Measurements from ENCODE around the gene CENPX. TPM values are rescaled to one million over a fixed set of nuclear protein-coding genes. Genes with fewer than 3 reads are reported as not detected.

Gene CENPX
- polyA plus RNA-seq, 2 donors: 86.8 to 117 TPM

GRCh38 chr17:82028246-82028645 is 5.6 kb upstream of the CENPX start:
- no peak overlapping the region for H3K4me3 ChIP-seq (ENCODE audit: low read depth in 1 of 2, low read length in 2 of 2)
- H3K9me3 ChIP-seq (ENCODE audit: control insufficient read depth in 2 of 2, insufficient read depth in 1 of 2, low read depth in 1 of 2, low read length in 1 of 2): no peaks in the 10 kb centered on the region
- no peak overlapping the region for H3K27ac ChIP-seq (ENCODE audit: low read depth in 2 of 2, low read length in 1 of 2)
- peaks cover 0 to 17% of the 10 kb centered on the region in 2 donors for H3K36me3 ChIP-seq (ENCODE audit: control insufficient read depth in 2 of 2, insufficient read depth in 2 of 2, low read length in 1 of 2)
- peaks cover 7 to 23% of the 10 kb centered on the region in 2 donors for H3K4me1 ChIP-seq (ENCODE audit: control insufficient read depth in 2 of 2, insufficient read depth in 2 of 2, low read length in 1 of 2)
- 93% methylated on average over 13 of the region's 13 CpGs for WGBS, 2 donors
- H3K27me3 ChIP-seq (ENCODE audit: control insufficient read depth in 1 of 2, insufficient read depth in 2 of 2, low read length in 2 of 2): no peaks in the 10 kb centered on the region

- no peaks in the 10 kb centered on the region for H3K27me3 ChIP-seq (ENCODE audit: control insufficient read depth in 1 of 2, insufficient read depth in 2 of 2, low read length in 2 of 2)
- H3K9me3 ChIP-seq (ENCODE audit: control insufficient read depth in 2 of 2, insufficient read depth in 1 of 2, low read depth in 1 of 2, low read length in 1 of 2): no peaks in the 10 kb centered on the region
- no peak overlapping the region for H3K4me3 ChIP-seq (ENCODE audit: low read depth in 1 of 2, low read length in 2 of 2)
- H3K4me1 ChIP-seq (ENCODE audit: control insufficient read depth in 2 of 2, insufficient read depth in 2 of 2, low read length in 1 of 2): peaks cover 6 to 32% of the 10 kb centered on the region in 2 donors
- peaks cover 0 to 17% of the 10 kb centered on the region in 2 donors for H3K36me3 ChIP-seq (ENCODE audit: control insufficient read depth in 2 of 2, insufficient read depth in 2 of 2, low read length in 1 of 2)
- H3K27ac ChIP-seq (ENCODE audit: low read depth in 2 of 2, low read length in 1 of 2): no peak overlapping the region
- 94% methylated on average over 25 of the region's 25 CpGs for WGBS, 2 donors
These were observed 2.9 kb upstream of the CENPX start for GRCh38 chr17:82025401-82026107.

GRCh38 chr17:82024859-82025258 is 2.2 kb upstream of the CENPX start:
- Histone ChIP-seq H3K4me1 (ENCODE audit: control insufficient read depth in 2 of 2, insufficient read depth in 2 of 2, low read length in 1 of 2) (peaks cover 2 to 27% of the 10 kb centered on the region in 2 donors), H3K9me3 (ENCODE audit: control insufficient read depth in 2 of 2, insufficient read depth in 1 of 2, low read depth in 1 of 2, low read length in 1 of 2) (no peaks in the 10 kb centered on the region), H3K36me3 (ENCODE audit: control insufficient read depth in 2 of 2, insufficient read depth in 2 of 2, low read length in 1 of 2) (peaks cover 0 to 17% of the 10 kb centered on the region in 2 donors), H3K27me3 (ENCODE audit: control insufficient read depth in 1 of 2, insufficient read depth in 2 of 2, low read length in 2 of 2) (no peaks in the 10 kb centered on the region), H3K27ac (ENCODE audit: low read depth in 2 of 2, low read length in 1 of 2) (no peak overlapping the region), H3K4me3 (ENCODE audit: low read depth in 1 of 2, low read length in 2 of 2) (no peak overlapping the region)
- WGBS, 2 donors: 95% methylated on average over 17 of the region's 17 CpGs

GRCh38 chr17:82023447-82024241 is 966 bp upstream of the CENPX start:
- 5 to 7% methylated on average over 38 to 55 of the region's 55 CpGs for WGBS, 2 donors
- H3K27ac ChIP-seq (ENCODE audit: low read depth in 2 of 2, low read length in 1 of 2): no peak overlapping the region
- peaks cover 0 to 8% of the 10 kb centered on the region in 2 donors for H3K36me3 ChIP-seq (ENCODE audit: control insufficient read depth in 2 of 2, insufficient read depth in 2 of 2, low read length in 1 of 2)
- no peaks in the 10 kb centered on the region for H3K9me3 ChIP-seq (ENCODE audit: control insufficient read depth in 2 of 2, insufficient read depth in 1 of 2, low read depth in 1 of 2, low read length in 1 of 2)
- no peaks in the 10 kb centered on the region for H3K27me3 ChIP-seq (ENCODE audit: control insufficient read depth in 1 of 2, insufficient read depth in 2 of 2, low read length in 2 of 2)
- peak overlapping the region; percentile 58 to 76 for H3K4me3 ChIP-seq (ENCODE audit: low read depth in 1 of 2, low read length in 2 of 2)
- H3K4me1 ChIP-seq (ENCODE audit: control insufficient read depth in 2 of 2, insufficient read depth in 2 of 2, low read length in 1 of 2): peaks cover 2 to 23% of the 10 kb centered on the region in 2 donors

GRCh38 chr17:82022981-82023446 is 336 bp upstream of the CENPX start, which contains the start of gene LRRC45:
LRRC45 (plus strand) TSS chr17:82023305; CDS start chr17:82023644, 339 bp downstream.
- peak within 1 kb of the TSS; percentile 82 to 93 for H3K4me3 ChIP-seq (ENCODE audit: low read depth in 1 of 2, low read length in 2 of 2)
- H3K4me1 ChIP-seq (ENCODE audit: control insufficient read depth in 2 of 2, insufficient read depth in 2 of 2, low read length in 1 of 2): peaks cover 2 to 23% of the 10 kb centered on the region in 2 donors
- H3K27me3 ChIP-seq (ENCODE audit: control insufficient read depth in 1 of 2, insufficient read depth in 2 of 2, low read length in 2 of 2): no peaks in the 10 kb centered on the region
- WGBS, 2 donors: 0 to 1% methylated on average over 35 to 42 of the region's 42 CpGs
- H3K27ac ChIP-seq (ENCODE audit: low read depth in 2 of 2, low read length in 1 of 2): peak within 1 kb of the TSS; percentile 68 to 78
- H3K9me3 ChIP-seq (ENCODE audit: control insufficient read depth in 2 of 2, insufficient read depth in 1 of 2, low read depth in 1 of 2, low read length in 1 of 2): no peaks in the 10 kb centered on the region
- H3K36me3 ChIP-seq (ENCODE audit: control insufficient read depth in 2 of 2, insufficient read depth in 2 of 2, low read length in 1 of 2): peaks cover 0 to 8% of the 10 kb centered on the region in 2 donors

- peaks cover 0 to 8% of the 10 kb centered on the region in 2 donors for H3K36me3 ChIP-seq (ENCODE audit: control insufficient read depth in 2 of 2, insufficient read depth in 2 of 2, low read length in 1 of 2)
- H3K4me3 ChIP-seq (ENCODE audit: low read depth in 1 of 2, low read length in 2 of 2): peak overlapping the region; percentile 82 to 93
- no peaks in the 10 kb centered on the region for H3K27me3 ChIP-seq (ENCODE audit: control insufficient read depth in 1 of 2, insufficient read depth in 2 of 2, low read length in 2 of 2)
- no peaks in the 10 kb centered on the region for H3K9me3 ChIP-seq (ENCODE audit: control insufficient read depth in 2 of 2, insufficient read depth in 1 of 2, low read depth in 1 of 2, low read length in 1 of 2)
- WGBS, 2 donors: 4 to 7% methylated on average over 10 of the region's 10 CpGs
- H3K27ac ChIP-seq (ENCODE audit: low read depth in 2 of 2, low read length in 1 of 2): peak overlapping the region; percentile 32 to 78
- H3K4me1 ChIP-seq (ENCODE audit: control insufficient read depth in 2 of 2, insufficient read depth in 2 of 2, low read length in 1 of 2): peaks cover 2 to 23% of the 10 kb centered on the region in 2 donors
These were observed 773 bp downstream of the CENPX start for GRCh38 chr17:82021900-82022309.

GRCh38 chr17:82021107-82021899 is 1.4 kb downstream of the CENPX start:
- peak overlapping the region; percentile 32 to 78 for H3K27ac ChIP-seq (ENCODE audit: low read depth in 2 of 2, low read length in 1 of 2)
- H3K27me3 ChIP-seq (ENCODE audit: control insufficient read depth in 1 of 2, insufficient read depth in 2 of 2, low read length in 2 of 2): no peaks in the 10 kb centered on the region
- peak overlapping the region; percentile 82 to 93 for H3K4me3 ChIP-seq (ENCODE audit: low read depth in 1 of 2, low read length in 2 of 2)
- WGBS, 2 donors: 23 to 26% methylated on average over 24 to 25 of the region's 25 CpGs
- H3K36me3 ChIP-seq (ENCODE audit: control insufficient read depth in 2 of 2, insufficient read depth in 2 of 2, low read length in 1 of 2): peaks cover 0 to 5% of the 10 kb centered on the region in 2 donors
- H3K4me1 ChIP-seq (ENCODE audit: control insufficient read depth in 2 of 2, insufficient read depth in 2 of 2, low read length in 1 of 2): peaks cover 2 to 23% of the 10 kb centered on the region in 2 donors
- no peaks in the 10 kb centered on the region for H3K9me3 ChIP-seq (ENCODE audit: control insufficient read depth in 2 of 2, insufficient read depth in 1 of 2, low read depth in 1 of 2, low read length in 1 of 2)

- no peak overlapping the region for H3K4me3 ChIP-seq (ENCODE audit: low read depth in 1 of 2, low read length in 2 of 2)
- H3K36me3 ChIP-seq (ENCODE audit: control insufficient read depth in 2 of 2, insufficient read depth in 2 of 2, low read length in 1 of 2): peaks cover 0 to under 1% of the 10 kb centered on the region in 2 donors
- no peaks in the 10 kb centered on the region for H3K27me3 ChIP-seq (ENCODE audit: control insufficient read depth in 1 of 2, insufficient read depth in 2 of 2, low read length in 2 of 2)
- no peak overlapping the region for H3K27ac ChIP-seq (ENCODE audit: low read depth in 2 of 2, low read length in 1 of 2)
- H3K9me3 ChIP-seq (ENCODE audit: control insufficient read depth in 2 of 2, insufficient read depth in 1 of 2, low read depth in 1 of 2, low read length in 1 of 2): no peaks in the 10 kb centered on the region
- 74 to 77% methylated on average over 14 of the region's 14 CpGs for WGBS, 2 donors
- H3K4me1 ChIP-seq (ENCODE audit: control insufficient read depth in 2 of 2, insufficient read depth in 2 of 2, low read length in 1 of 2): peaks cover 2 to 23% of the 10 kb centered on the region in 2 donors
These were observed 2.0 kb downstream of the CENPX start for GRCh38 chr17:82020572-82021106.
